Smooth muscle cell of the brain vasculature (primary cell): ENCODE measurements around the gene SPDYE4.

Experiments used
- DNase-seq: peaks from one replicate; pipeline ENCODE4 v3.0.0-alpha.2; 2012; ENCODE audit warnings: low read depth, low spot score

Gene SPDYE4

DNA sequence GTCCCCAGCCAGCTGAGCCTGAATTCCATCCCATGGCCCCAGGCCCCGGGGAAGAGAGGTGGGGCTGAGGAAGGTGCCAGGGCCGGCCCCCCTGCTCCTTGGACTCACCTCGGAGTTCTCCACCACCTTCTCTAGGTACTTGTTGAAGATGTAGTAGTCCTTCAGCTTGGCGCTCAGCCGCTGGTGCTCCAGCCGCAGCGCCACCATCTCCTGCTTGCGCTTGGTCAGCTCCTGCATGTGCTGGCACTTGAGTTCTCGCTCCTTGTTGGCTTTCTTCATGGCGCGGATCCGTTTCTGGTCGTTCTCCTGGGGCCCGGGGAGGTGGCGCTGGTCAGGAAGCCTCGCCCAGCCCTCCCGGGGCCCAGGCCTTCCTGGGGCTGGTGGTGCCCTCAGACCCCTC, 17.0 kb downstream of the SPDYE4 start:
- DNase-seq, result no peak

DNA sequence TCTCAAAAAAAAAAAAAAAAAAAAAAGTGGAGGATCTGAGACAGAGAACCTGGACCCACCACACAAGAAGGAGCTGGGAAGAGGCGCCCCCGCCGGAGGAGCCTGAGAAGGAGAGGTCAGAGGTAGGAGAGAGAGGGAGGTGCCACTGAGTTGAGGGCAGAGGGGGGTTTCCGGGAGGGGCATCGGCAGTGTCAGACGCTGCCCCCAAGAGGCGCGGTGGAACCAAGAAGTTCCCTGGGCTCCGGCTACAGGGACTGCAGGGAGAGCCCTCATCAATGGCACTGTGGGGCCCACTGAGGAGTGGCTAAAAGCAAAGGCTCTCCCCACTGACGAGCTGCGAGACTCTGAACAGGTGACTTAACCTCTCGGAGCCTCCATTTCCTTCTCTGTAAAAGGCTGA, 17.9 kb downstream of the SPDYE4 start:
- DNase-seq, result no peak

DNA sequence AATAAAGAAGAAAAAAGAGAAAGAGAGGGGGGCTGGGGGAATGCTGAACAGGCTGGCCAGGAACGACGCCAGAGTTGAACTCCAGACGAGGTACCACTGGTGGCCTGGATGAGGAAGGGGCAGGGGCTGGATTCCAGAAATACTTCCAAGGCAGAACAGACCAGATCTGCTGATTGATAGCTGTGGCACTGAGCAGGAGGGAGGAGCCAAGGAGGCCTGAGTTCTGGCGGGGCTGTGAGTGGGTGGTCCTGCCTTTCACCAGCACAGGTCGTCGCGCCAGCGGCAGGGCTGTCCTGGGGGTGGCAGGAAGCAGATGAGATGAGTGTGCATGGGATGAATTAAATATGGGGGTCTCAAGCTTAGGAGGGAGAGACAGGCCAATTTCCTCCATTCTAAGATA, 19.2 kb downstream of the SPDYE4 start:
- no peak for DNase-seq

DNA sequence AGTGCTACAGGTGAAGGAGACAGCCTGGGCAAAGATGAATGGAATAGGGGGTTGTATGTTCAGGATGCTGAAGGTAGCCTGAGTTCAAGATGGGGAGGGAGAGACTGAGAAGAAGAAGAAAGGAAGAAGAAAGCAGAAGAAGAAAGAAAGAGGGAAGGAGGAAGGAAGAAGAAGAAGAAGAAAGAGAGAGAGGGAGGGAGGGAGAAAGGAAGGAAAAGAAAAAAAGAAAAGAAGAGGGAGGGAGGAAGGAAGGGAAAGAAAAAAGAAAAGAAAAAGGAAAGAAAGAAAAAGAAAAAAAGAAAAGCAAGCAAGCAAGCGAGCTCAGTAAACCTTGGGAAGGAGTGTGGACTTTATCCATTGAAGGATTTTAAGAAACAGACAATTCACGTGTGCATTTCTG, 21.6 kb downstream of the SPDYE4 start:
- no peak for DNase-seq

DNA sequence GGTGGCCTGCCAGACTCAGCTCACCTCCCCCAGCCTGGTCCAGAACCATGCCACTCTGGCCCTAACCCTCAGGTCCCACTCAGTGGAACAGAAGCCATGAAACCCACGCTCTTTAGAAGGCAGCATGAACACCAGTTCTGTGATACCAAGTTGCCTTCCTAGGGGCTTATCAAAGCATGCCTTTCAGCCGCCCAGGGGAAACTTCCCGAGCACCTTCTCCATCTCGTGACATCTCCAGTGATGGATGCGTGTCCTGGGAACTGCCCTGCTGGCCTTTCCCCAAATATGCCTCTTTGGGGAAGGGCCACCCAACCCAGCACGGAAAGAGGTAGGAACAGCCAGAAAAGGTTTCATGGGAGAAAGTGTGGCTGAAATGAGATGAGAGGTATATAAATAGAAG, 22.0 kb downstream of the SPDYE4 start:
- no peak for DNase-seq

DNA sequence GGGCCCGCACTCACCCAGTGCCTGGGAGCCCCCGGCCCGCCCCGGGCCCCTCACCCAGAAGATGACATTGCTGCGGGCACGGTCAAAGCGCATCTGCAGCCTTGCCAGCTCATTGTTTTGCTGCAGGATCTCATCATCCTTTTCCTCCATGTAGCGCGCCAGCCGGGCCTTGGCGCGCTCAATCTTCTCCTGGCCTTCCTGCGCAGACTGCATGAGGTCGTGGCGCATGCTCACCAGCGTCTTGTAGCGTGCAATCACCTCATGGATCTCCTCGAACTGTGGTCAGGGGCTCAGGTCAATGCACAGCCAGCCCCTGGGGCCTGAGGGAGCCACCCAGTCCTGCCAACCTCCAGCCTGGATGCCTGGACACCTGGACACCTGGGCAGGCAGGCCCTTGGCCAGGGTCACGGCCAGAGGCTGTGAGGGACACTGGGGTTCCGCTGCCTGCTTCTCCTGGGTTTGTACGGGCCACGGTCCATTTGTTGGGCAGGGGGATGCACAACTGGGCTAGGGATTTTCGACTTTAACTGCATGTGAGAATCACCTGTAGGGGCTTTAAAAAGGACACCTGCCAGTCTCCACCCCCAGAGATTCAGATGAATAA, 22.9 kb downstream of the SPDYE4 start:
- DNase-seq, result no peak

DNA sequence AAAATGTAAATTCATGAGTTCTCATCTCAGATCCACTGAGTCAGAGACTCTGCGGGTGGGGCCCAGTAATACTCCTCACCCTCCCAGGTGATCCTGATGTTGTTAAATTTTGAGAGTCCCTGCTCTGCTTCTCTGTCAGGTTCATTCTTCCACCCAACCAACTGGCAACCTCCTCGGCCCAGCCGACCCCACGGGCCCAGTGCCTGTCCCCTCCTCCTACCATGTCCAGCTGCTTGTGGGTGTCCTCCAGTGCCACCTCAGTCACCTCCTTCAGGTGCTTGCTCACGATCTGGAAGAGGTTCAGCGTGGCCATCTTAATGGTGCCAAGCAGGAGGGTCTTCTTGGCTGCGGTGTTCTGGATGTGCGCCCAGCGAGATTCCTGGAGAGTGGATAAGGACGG, 23.5 kb downstream of the SPDYE4 start:
- no peak for DNase-seq

DNA sequence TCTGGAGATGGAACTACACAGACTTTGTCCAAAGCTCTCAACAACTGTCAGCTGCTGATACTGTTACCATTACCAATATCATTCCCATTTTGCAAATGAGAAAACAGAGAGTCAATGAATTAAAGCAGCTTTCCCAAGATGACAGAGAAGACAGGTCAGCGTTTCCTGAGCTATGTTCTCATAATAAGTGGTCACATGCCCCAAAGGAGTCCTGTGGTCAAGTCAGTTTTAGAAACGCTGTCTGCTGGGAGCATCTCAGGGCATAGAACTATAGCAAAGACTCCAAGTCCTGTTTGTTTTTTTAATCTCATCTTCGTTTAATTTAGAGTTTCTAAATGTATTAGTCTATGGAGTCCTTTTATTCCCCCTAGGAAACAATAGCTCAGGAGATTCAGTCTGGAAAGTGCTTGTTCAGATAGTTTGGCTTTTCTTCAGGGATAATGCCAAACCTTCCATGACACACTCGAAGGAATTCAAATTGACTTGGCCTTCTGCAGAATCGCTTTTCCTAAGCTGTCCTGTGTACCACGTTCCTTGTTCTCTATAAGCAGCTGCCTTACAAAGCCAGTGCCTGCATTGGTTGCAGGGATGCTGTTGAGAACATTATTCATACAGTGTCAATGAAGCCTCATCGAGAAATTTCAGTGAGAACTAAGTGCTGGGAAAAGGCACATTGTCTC, 25.8 kb downstream of the SPDYE4 start:
- DNase-seq, result no peak

DNA sequence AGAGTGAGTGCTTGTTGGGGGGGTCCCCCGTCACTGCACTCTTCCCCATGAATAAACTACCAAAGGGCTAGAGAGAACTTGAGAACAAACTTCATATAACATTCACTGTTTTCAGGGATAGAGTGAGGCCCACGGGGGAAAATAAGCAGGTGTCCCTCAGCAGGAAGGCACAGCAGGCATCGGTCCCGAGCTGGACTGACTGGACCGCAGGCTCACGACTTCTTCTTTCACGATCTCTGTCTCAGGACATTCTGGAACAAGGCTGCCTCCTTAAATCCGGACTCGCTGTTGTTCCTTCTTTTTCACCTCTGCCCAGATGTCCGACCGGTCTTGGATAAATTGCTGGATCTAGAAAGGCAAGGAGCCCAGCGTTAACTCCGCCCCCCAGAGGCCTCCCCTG, 28.5 kb downstream of the SPDYE4 start:
- DNase-seq, result no peak

DNA sequence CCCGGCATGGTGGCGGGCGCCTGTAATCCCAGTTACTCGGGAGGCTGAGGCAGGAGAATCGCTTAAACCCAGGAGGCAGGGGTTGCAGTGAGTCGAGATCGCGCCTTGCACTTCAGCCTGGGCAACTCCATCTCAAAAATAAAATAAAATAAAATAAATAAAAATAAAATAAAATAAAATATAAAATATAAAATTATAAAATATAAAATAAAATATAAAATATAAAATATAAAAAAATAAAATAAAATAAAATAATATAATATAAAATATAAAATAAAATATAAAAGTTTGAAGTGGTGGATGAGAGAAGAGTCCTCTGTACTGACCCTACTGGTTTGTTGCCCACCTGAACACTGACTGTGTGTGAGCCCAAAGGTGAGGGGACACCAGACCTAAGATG, 28.9 kb downstream of the SPDYE4 start:
- no peak for DNase-seq

DNA sequence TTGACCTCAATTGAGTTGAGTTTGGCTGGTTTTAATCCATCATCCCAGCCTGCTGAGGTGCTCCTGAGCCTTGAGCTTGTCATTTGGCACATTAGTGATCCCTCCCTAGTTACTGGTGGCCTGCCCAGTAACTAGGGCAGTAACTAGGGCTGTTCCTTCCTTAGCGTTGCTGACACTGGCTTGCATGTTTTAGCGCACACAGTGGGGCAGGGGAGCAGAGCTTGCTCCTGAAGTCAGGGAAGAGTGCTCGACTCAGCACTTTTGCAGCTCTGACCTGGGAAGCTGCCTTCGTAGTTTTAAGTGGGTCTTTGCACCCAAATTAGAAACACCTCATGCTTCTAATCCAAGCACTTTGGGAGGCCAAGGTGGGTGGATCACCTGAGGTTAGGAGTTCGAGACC, 29.4 kb downstream of the SPDYE4 start:
- no peak for DNase-seq

DNA sequence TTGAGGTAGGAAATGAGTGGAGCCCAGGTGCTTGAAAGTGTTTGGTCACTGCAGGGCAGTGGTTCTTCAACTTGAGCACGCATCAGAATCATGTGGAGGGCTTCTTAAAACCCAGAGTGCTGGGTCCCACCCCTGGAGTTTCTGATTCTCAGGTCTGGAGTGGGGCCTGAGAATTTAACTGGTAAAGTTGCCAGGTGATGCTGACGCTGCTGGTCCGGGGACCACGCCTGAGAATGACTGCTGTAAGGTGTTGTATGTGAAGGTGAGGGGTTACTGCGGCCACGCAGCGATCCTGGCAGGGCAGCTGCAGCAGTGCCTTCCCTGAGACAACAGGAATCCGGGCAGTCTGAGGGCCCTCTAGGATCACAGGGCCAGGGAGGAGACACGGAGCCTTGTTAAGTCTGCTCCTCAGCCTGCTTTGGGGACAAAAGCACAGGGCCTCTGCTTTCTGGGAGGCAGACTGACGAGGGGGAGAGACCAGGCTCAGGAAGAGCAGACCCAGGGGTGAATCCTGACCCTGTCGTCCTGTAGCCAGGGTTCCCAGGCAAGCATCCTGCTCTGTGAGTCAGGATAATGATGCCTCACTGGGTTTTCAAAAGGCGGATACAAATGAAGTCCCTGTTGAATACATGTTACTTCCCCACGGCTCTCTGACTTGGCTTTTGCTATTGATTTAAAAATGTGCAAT, 30.0 kb downstream of the SPDYE4 start:
- no peak for DNase-seq

DNA sequence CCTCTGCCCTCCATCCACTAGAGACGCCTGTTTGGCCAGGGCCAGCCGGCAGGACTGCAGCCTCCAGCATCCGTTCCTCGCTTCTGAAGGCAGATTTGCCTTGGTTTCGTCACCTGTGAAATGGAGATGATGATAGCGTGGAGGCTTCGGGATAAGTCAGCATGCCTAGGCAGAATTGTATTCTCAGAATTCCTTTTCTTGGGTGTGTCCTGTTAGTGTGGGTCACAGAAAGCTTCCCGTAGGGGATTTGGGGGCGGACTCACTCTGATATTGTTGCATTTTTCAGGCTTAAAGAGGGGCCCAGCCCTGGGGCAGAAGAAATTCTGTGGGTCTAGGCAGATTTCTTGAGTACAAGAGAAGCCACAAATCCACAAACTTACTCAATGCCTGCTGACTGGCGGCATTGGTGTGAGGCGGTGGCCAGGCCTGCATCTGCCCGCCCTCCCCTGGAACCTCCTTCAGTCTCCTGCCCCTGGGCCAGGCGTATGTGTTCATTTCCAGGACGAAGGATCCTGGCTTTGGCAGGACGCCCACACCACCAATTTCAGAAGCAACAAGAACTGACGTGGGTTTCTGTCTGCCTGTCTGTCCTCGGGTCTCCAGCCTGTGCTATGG, 31.3 kb downstream of the SPDYE4 start:
- DNase-seq, result no peak

DNA sequence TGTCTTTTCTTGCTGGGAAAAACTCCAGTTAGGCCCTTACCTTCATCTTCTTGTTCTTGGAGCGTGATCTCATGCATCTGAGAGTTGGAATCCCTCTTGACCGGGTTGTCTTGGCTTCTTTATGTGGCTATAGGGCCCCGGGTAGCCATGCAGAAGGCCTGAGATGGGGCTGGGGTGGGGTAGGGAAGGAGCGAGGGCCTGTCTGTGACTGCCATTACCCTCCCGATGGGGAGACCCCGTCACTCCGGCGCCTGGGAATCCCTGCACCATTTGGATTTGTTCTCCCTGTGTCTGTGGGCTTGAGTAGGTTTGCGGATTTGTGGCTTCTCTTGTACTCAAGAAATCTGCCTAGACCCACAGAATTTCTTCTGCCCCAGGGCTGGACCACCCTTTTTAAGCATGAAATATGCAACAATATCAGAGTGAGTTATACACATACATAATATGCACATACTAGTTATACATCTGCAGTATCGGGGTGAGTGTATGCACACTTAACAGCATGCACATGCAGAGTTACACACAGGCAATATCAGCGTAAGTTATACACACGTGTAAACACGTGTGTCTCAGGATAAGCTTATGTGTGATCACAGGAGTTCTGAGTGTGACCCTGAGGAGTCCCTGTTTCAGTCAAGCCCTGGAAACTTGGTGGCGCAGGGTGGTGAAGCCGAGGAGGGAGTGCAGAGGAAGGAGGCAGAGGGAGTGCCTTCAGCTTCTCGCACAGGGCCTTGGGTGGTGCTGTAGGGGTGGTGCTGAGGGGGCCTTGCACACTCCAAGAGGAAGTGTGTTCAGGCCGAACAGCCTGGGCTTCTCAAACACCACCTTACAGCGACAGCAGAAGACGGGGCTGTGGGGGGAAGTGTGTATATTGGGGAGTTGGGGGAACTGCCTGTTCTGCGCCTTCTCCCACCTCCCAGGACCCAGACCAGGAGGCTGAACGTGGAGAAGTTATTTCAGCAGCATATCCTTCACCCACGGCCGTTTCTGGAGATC, 32.2 kb downstream of the SPDYE4 start:
- DNase-seq, result no peak

DNA sequence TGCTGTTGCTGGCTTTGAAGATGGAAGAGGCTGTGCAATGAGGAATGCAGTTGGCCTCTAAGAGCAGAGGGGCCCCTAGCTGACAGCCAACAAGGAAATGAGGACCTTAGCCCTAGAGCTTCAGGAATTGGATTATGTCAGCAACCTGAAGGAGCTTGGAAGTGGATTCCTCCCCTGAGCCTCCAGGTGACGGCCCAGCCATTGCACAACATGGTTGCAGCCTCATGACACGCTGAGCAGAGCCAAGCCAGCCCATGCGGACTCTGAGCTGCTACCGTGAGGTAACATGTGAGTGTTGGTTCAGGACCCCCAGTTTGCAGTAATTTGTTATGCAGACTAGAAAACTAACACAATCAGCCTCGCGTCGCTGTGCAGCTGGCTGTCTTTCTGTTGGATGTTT, 33.9 kb downstream of the SPDYE4 start:
- DNase-seq, result no peak

DNA sequence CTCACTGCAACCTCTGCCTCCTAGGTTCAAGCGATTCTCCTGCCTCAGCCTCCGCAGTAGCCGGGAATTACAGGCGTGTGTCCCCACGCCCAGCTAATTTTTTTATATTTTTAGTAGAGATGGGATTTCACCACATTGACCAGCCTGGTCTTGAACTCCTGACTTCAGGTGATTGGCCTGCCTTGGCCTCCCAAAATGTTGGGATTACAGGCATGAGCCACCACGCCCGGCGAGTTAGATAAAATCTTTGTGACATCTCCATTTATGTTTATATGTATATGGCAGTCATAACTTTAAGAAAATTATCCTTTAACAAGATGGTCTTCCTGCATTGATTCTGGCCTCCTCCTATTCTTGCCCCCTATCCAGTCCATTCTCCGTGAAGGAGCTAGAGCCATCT, 37.8 kb downstream of the SPDYE4 start:
- DNase-seq, result no peak

DNA sequence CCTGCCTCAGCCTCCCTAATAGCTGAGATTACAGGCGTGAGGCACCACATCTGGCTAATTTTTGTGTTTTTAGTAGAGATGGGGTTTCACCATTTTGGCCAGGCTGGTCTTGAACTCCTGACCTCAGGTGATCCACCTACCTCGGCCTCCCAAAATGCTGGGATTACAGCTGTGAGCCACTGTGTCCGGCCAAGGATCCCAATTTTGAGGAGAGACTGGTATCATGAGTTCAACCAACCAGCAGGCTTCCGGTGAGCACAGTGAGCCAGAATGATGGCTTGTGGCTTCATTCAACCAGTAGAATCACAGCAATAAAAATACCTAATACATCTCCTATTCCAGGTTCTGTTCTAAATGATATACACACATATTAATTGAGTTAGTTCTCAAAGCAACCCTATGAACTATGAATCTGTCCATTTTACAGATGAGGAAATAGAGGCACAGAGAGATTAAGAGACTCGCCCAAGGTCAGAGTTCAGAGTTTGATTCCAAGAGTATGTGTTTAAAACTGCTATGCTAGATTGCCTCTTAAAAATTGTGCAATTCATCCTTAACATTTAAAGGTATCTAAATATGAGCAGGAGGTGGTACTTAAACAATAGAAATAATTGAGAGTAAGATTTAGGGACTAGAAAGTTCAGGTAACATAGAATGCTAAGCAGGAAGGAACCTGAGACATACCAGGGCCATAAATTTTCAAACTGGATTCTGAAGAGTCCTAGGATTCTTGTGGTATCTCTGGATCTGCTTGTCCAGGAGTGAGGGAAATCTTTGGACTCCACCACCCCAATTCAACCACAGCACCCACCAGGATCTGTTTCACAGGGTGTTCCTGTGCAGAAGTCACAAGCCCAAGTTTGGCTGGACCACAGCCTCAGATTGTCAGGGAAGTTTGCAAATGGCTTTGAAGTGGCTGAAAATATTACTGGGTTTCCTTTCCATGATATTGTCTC, 38.8 kb downstream of the SPDYE4 start:
- DNase-seq, result no peak

DNA sequence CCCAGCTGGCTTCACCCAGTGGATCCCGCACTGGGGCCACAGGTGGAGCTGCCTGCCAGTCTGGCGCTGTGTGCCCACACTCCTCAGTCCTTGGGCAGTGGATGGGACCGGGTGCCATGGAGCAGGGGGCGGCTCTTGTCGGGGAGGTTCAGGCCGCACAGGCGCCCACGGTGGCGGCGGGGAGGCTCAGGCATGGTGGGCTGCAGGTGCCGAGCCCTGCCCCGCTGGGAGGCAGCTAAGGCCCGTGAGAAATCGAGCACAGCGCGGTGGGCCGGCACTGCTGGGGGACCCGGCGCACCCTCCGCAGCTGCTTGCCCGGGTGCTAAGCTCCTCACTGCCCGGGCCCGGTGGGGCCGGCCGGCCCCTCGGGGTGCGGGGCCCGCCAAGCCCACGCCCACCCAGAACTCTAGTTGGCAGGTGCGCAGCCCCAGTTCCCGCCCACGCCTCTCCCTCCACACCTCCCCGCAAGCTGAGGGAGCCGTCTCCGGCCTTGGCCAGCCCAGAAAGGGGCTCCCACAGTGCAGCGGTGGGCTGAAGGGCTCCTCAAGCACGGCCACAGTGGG, 40.3 kb downstream of the SPDYE4 start:
- no peak for DNase-seq

DNA sequence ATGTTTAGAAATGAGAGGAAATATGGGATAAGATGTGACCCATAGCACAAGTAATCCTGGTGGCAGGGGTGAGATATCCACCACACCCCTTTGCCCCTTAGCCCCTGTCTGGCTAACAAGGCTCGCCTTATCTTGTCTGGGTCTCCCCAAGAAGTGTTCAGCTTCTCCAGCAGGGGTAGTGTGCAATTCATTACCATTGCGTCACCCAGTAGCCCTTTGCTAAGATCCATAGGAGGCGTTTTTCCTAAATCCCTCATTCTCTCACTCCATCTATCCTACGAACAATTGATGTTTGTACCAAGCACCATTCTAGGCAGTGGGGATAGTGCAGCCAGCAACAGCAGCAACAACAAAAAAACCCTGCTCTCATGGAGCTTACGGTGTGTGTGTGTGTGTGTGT, 44.5 kb downstream of the SPDYE4 start:
- no peak for DNase-seq

DNA sequence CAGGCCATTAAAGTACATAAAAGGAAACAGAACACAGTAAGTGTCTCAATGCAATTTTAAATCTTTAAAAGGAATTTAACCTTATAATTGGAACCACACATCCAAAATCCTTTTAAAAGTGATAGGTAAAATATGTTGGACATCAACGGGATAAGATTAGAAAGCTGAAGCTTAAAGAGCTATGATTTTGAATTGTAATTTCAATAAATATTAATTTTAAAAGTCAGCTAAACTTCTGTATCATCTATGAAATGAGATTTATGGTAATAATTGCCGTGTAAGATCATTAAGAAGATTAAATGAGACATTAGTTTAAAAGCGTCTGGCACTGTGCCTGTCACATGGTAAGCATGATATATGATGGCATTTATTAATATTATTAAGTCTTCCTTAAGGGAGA, 45.0 kb downstream of the SPDYE4 start:
- no peak for DNase-seq
